IMR-90 (cell line): ENCODE data around the gene APOC1. TPM values are rescaled to one million over a fixed set of nuclear protein-coding genes. Genes with fewer than 3 reads are reported as not detected.

Experiments used
- ATAC-seq: fragments of 200-7000 bp; cut with Tn5 transposase; 2 replicates; pipeline ENCODE4 v1.9.1; 2020; ENCODE audit warnings: low read depth, mild to moderate bottlenecking, moderate library complexity
- BruUV-seq: library from RNA; stranded (reverse); fragments of 400-500 nt; replicated peaks from 2 replicates; lab custom pipeline; 2021; lab: Mats Ljungman, UMichigan
- CTCF ChIA-PET: fragments of 300-600 bp; formaldehyde crosslinking; extraction: SDS; loops from one replicate; lab custom pipeline; 2021; ENCODE audit warnings: antibody characterized with exemption; lab: Yijun Ruan, JAX
- POLR2A ChIA-PET: fragments of 300-600 bp; sonication (Branson Sonifier 250); formaldehyde crosslinking; loops from one replicate; lab custom pipeline; 2022; ENCODE audit warnings: antibody characterized with exemption; ENCODE audit not compliant: unreplicated experiment; lab: Charles Lee
- DNase-seq: peaks from one replicate; pipeline ENCODE4 v3.0.0; 2013
- H2AFZ ChIP-seq: replicated peaks from 2 replicates; pipeline ENCODE3; 2013; ENCODE audit warnings: low read length, mild to moderate bottlenecking; ENCODE audit not compliant: poor library complexity
- H2AK5ac ChIP-seq: 2 replicates; pipeline ENCODE4 v1.6.1; 2013; ENCODE audit warnings: low read depth, low read length, inconsistent platforms
- H2AK9ac ChIP-seq: replicated peaks from 2 replicates; pipeline ENCODE3; 2013; ENCODE audit warnings: mild to moderate bottlenecking, low read depth, low read length, moderate library complexity; ENCODE audit not compliant: poor library complexity
- H2BK120ac ChIP-seq: 2 replicates; pipeline ENCODE4 v1.6.1; 2013; ENCODE audit warnings: low read depth, low read length, inconsistent platforms
- H2BK15ac ChIP-seq: 3 replicates; pipeline ENCODE4 v1.6.1; 2013; ENCODE audit warnings: low read depth, low read length, inconsistent platforms
- H2BK20ac ChIP-seq: 2 replicates; pipeline ENCODE4 v1.6.1; 2013; ENCODE audit warnings: low read depth, mild to moderate bottlenecking, inconsistent platforms, low read length, moderate library complexity
- H2BK5ac ChIP-seq: 2 replicates; pipeline ENCODE4 v1.6.1; 2013; ENCODE audit warnings: mild to moderate bottlenecking, low read depth, low read length, inconsistent platforms; ENCODE audit not compliant: poor library complexity, severe bottlenecking
- H3K14ac ChIP-seq: replicated peaks from 2 replicates; pipeline ENCODE4 v1.6.1; 2013; ENCODE audit warnings: low read depth, low read length, inconsistent platforms
- H3K18ac ChIP-seq: 2 replicates; pipeline ENCODE4 v1.6.1; 2013; ENCODE audit warnings: low read depth, low read length, control low read depth
- H3K23ac ChIP-seq: 2 replicates; pipeline ENCODE4 v1.6.1; 2013; ENCODE audit warnings: low read depth, low read length, inconsistent platforms
- H3K27ac ChIP-seq: 2 replicates; pipeline ENCODE4 v1.5.1; 2013; ENCODE audit warnings: mild to moderate bottlenecking, control low read depth, low read length; ENCODE audit not compliant: insufficient read depth
- H3K27me3 ChIP-seq: 2 replicates; pipeline ENCODE4 v1.6.1; 2013; ENCODE audit warnings: low read length; ENCODE audit not compliant: control insufficient read depth, insufficient read depth
- H3K36me3 ChIP-seq: 2 replicates; pipeline ENCODE4 v1.6.1; 2013; ENCODE audit warnings: low read length, mixed read lengths; ENCODE audit not compliant: control insufficient read depth, insufficient read depth
- H3K4ac ChIP-seq: 2 replicates; pipeline ENCODE4 v1.6.1; 2013; ENCODE audit warnings: low read depth, low read length, inconsistent platforms
- H3K4me1 ChIP-seq: 2 replicates; pipeline ENCODE4 v1.6.1; 2013; ENCODE audit warnings: low read length, mixed read lengths; ENCODE audit not compliant: control insufficient read depth, insufficient read depth
- H3K4me2 ChIP-seq: 2 replicates; pipeline ENCODE4 v1.6.1; 2013; ENCODE audit warnings: low read depth, mild to moderate bottlenecking, control low read depth, low read length, moderate library complexity
- H3K4me3 ChIP-seq: 2 replicates; pipeline ENCODE4 v1.5.1; 2013; ENCODE audit warnings: low read depth, mild to moderate bottlenecking, control low read depth, low read length, moderate library complexity; ENCODE audit not compliant: insufficient read depth
- H3K56ac ChIP-seq: 2 replicates; pipeline ENCODE4 v1.6.1; 2013; ENCODE audit warnings: low read length, inconsistent platforms; ENCODE audit not compliant: insufficient read depth; ENCODE audit errors: extremely low read depth
- H3K79me1 ChIP-seq, 2 experiments: 2 replicates each; pipeline ENCODE4 v1.6.1; 2013; ENCODE audit warnings: low read length in 2 of 2, inconsistent platforms in 1 of 2, low read depth in 1 of 2
- H3K9ac ChIP-seq: 2 replicates; pipeline ENCODE4 v1.6.1; 2013; ENCODE audit warnings: low read depth, low read length, control low read depth
- H3K9me1 ChIP-seq: 2 replicates; pipeline ENCODE4 v1.6.1; 2013; ENCODE audit warnings: low read length, inconsistent platforms; ENCODE audit not compliant: insufficient read depth
- H3K9me3 ChIP-seq: 2 replicates; pipeline ENCODE4 v1.6.1; 2013; ENCODE audit warnings: low read length; ENCODE audit not compliant: control insufficient read depth, insufficient read depth
- H4K20me1 ChIP-seq: 2 replicates; pipeline ENCODE4 v1.6.1; 2013; ENCODE audit warnings: low read length, inconsistent platforms; ENCODE audit not compliant: insufficient read depth
- H4K5ac ChIP-seq: 2 replicates; pipeline ENCODE4 v1.6.1; 2013; ENCODE audit warnings: mild to moderate bottlenecking, low read depth, low read length, control low read depth
- H4K8ac ChIP-seq, 2 experiments: 2 replicates each; pipeline ENCODE4 v1.6.1; 2013; ENCODE audit warnings: low read depth in 2 of 2, low read length in 2 of 2, control low read depth in 1 of 2, inconsistent platforms in 1 of 2
- H4K91ac ChIP-seq: 2 replicates; pipeline ENCODE4 v1.6.1; 2013; ENCODE audit warnings: low read depth, low read length, inconsistent platforms; ENCODE audit not compliant: insufficient read depth
- BHLHE40 ChIP-seq: fragments of 150-350 bp; IDR thresholded peaks from 2 replicates; pipeline ENCODE4 v1.6.1; 2016; ENCODE audit warnings: mild to moderate bottlenecking, low read depth, low read length
- CEBPB ChIP-seq: IDR thresholded peaks from 2 replicates; pipeline ENCODE4 v1.6.1; 2012; ENCODE audit warnings: low read depth, low read length, improper control_type of control experiment
- CHD1 ChIP-seq: IDR thresholded peaks from 2 replicates; pipeline ENCODE4 v1.6.1; 2012; ENCODE audit warnings: low read depth, low read length, improper control_type of control experiment
- NFE2L2 ChIP-seq: fragments of 150-350 bp; IDR thresholded peaks from 2 replicates; pipeline ENCODE4 v1.6.1; 2016; ENCODE audit warnings: low read depth, mild to moderate bottlenecking, low read length
- RAD21 ChIP-seq: IDR thresholded peaks from 2 replicates; pipeline ENCODE4 v1.6.1; 2012; ENCODE audit warnings: low read length, improper control_type of control experiment
- SMC3 ChIP-seq: fragments of 150-350 bp; IDR thresholded peaks from 2 replicates; pipeline ENCODE4 v1.6.1; 2016; ENCODE audit warnings: low read depth, mild to moderate bottlenecking, antibody characterized with exemption, low read length, moderate library complexity
- WGBS, 2 experiments: methylation state at CpG; one replicate each; pipeline versions ENCODE4 v1.1.5 to v1.1.7; 2013; ENCODE audit warnings: missing lambda C conversion rate in 2 of 2; ENCODE audit not compliant: insufficient read length in 1 of 2; ENCODE audit errors: extremely low coverage in 2 of 2; 5-methylcytosine and 5-hydroxymethylcytosine counted together
- dilution Hi-C: fragments of 300-500 bp; cut with HindIII; formaldehyde crosslinking; loops from one replicate; pipeline ENCODE4 v1.14.3; 2018; ENCODE audit warnings: low sequenced_read_pairs; ENCODE audit not compliant: unreplicated experiment
- in situ Hi-C: fragments of 300-500 bp; cut with MboI; formaldehyde crosslinking; loops from 3 replicates; pipeline ENCODE4 v1.14.3; 2019; ENCODE audit warnings: low sequenced_read_pairs, inconsistent platforms, mixed read lengths
- intact Hi-C: fragments of 100-400 bp; cut with micrococcal nuclease; formaldehyde crosslinking; loops from 2 replicates; pipeline ENCODE4 v1.10.0; 2022
- polyA plus RNA-seq, 3 experiments: library from polyadenylated mRNA; depleted of rRNA; stranded (reverse); fragments of >200 nt; gene quantifications; 2 replicates each; pipeline ENCODE4 v1.2.3, GENCODE V29; 2012; ENCODE audit warnings: low replicate concordance in 1 of 3
- total RNA-seq: library from RNA; depleted of rRNA; stranded (reverse); fragments of >200 nt; gene quantifications from 2 replicates; pipeline ENCODE4 v1.2.3, GENCODE V29; 2012
- TF ChIP-seq, protein P1 (sequence below): conservative IDR thresholded peaks from 2 replicates; pipeline ENCODE4 v1.5.1; 2012; ENCODE audit warnings: mild to moderate bottlenecking, low read depth, low read length, improper control_type of control experiment

Gene APOC1
- total and polyA plus RNA-seq, 2 of the 4 experiments (the other 2 are of a cell fraction): 1.1 TPM; not detected in 1

DNA sequence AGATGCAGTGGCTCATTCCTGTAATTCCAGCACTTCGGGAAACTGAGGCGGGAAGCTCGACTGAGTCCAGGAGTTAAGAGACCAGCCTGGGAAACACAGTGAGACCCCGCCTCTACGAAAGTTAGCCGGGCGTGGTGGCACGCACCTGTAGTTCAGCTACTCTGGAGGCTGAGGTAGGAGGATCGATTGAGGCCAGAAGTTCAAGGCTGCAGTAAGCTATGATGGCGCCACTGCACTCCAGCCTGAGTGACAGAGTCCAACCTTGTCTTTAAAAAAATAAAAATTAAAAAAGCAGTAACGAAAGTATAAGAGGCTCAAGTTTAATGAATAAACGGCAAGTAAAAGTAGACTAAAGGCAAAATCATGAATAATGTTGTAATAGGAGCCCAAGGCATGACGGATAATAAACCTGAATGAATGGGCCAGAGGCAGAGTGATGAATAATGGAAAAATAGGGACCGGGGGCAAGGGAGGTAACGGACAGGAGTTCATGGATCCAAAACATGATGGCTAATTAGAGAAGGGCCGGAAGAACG is 24.5 kb upstream of the APOC1 start:
- H3K36me3 ChIP-seq: peaks cover 39% of the 10 kb centered on the region
- no TSS peak for BruUV-seq
- 52% methylated on average over 11 of the region's 17 CpGs; no CpG with 5 or more reads in 1 of the 2 experiments for WGBS, 2 experiments

More for the DNA sequence above, 24.5 kb upstream of the APOC1 start:
- H4K5ac ChIP-seq: no peak overlapping the region
- H4K8ac ChIP-seq: peak overlapping the region; percentile 45 to 94
- CTCF ChIA-PET: interaction anchor here (1.1 kb wide), 1 partner anchor 35 kb away, joined by 3 read pairs; no protein-coding TSS in a partner anchor
- DNase-seq: no peak
- no peak for TF ChIP-seq SMC3
- TF ChIP-seq, protein P1, sequence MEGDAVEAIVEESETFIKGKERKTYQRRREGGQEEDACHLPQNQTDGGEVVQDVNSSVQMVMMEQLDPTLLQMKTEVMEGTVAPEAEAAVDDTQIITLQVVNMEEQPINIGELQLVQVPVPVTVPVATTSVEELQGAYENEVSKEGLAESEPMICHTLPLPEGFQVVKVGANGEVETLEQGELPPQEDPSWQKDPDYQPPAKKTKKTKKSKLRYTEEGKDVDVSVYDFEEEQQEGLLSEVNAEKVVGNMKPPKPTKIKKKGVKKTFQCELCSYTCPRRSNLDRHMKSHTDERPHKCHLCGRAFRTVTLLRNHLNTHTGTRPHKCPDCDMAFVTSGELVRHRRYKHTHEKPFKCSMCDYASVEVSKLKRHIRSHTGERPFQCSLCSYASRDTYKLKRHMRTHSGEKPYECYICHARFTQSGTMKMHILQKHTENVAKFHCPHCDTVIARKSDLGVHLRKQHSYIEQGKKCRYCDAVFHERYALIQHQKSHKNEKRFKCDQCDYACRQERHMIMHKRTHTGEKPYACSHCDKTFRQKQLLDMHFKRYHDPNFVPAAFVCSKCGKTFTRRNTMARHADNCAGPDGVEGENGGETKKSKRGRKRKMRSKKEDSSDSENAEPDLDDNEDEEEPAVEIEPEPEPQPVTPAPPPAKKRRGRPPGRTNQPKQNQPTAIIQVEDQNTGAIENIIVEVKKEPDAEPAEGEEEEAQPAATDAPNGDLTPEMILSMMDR: no peak
- no peak for TF ChIP-seq NFE2L2
- no peak for TF ChIP-seq RAD21
- no peak for TF ChIP-seq CEBPB
- TF ChIP-seq BHLHE40: no peak
- no peak for TF ChIP-seq CHD1
- H2BK120ac ChIP-seq: no peak overlapping the region; the same call in 1 of the 2 replicates
- H2BK20ac ChIP-seq: no peak overlapping the region
- peak overlapping the region; percentile 51; the same call in 1 of the 2 replicates for H2AK5ac ChIP-seq
- POLR2A ChIA-PET: no interaction called here
- dilution Hi-C loops (no loop called here), in situ Hi-C loops (no loop called here), intact Hi-C loops (loop anchor here (2.0 kb wide), 1 partner anchor 43 kb away; the partner anchor contains the start of gene NECTIN2)
- no peak overlapping the region for H3K18ac ChIP-seq
- no peak overlapping the region for H2BK15ac ChIP-seq
- H3K27ac ChIP-seq: peak overlapping the region; percentile 37; the same call in 1 of the 2 replicates
- peaks cover 4% of the 10 kb centered on the region for H3K4me1 ChIP-seq
- ATAC-seq: no peak
- peak overlapping the region; percentile 91 for H2AFZ ChIP-seq
- peak overlapping the region; percentile 49 for H3K4me3 ChIP-seq
- peak overlapping the region; percentile 89 for H3K14ac ChIP-seq
- no peaks in the 10 kb centered on the region for H3K27me3 ChIP-seq
- peak overlapping the region; percentile 87 for H2AK9ac ChIP-seq
- no peaks in the 10 kb centered on the region for H3K9me3 ChIP-seq
- peaks cover 10% of the 10 kb centered on the region; the same call in 1 of the 2 replicates for H4K20me1 ChIP-seq
- peak overlapping the region; percentile 74 for H3K56ac ChIP-seq
- no peak overlapping the region for H2BK5ac ChIP-seq
- peaks cover 7% of the 10 kb centered on the region for H3K9me1 ChIP-seq
- H3K4me2 ChIP-seq: peak overlapping the region; percentile 81
- H3K9ac ChIP-seq: peak overlapping the region; percentile 17; the same call in 1 of the 2 replicates
- peaks cover 13 to 34% of the 10 kb centered on the region in 2 experiments for H3K79me1 ChIP-seq
- 0 out of 2 replicates have a peak overlapping the region, but pooled peaks have one; percentile 32 for H3K23ac ChIP-seq
- peak overlapping the region; percentile 42; the same call in 1 of the 2 replicates for H4K91ac ChIP-seq
- peak overlapping the region; percentile 81 for H3K4ac ChIP-seq
